HepG2 (cell line): ENCODE measurements around the gene IL6R. TPM values are rescaled to one million over a fixed set of nuclear protein-coding genes. Genes with fewer than 3 reads are reported as not detected.

Experiments
- ATAC-seq: fragments of 200-7000 bp; cut with Tn5 transposase; 3 replicates; pipeline ENCODE4 v1.9.1; 2020; ENCODE audit warnings: mild to moderate bottlenecking, moderate library complexity
- BruUV-seq: library from RNA; stranded (reverse); fragments of 400-500 nt; replicated peaks from 2 replicates; lab custom pipeline; 2021; lab: Mats Ljungman, UMichigan
- CTCF ChIA-PET: fragments of 300-600 bp; formaldehyde crosslinking; extraction: SDS; loops from one replicate; lab custom pipeline; 2021; ENCODE audit warnings: low total read pairs, inconsistent platforms, low intra/inter-chr PET ratio; lab: Yijun Ruan, JAX
- POLR2A ChIA-PET: fragments of 350-600 bp; sonication (Branson Sonifier 250); formaldehyde crosslinking; loops from one replicate; lab custom pipeline; 2020; ENCODE audit warnings: antibody characterized with exemption, inconsistent platforms; lab: Yijun Ruan, JAX
- DNase-seq: peaks from one replicate; pipeline ENCODE4 v3.0.0-alpha.2; 2015; ENCODE audit warnings: low spot score
- FAIRE-seq: peaks from 3 replicates; lab custom pipeline; 2011; peaks lifted over from hg19 to GRCh38; lab: Jason Lieb, UNC
- H2AFZ ChIP-seq: one replicate; pipeline ENCODE4 v1.6.1; 2011; ENCODE audit warnings: low read length, inconsistent platforms
- H3K27ac ChIP-seq: fragments of 300-600 bp; 3 replicates; pipeline ENCODE4 v1.8.0; 2011; ENCODE audit warnings: mixed run types, mild to moderate bottlenecking, mixed read lengths, low read length, inconsistent platforms; ENCODE audit not compliant: insufficient read depth; ENCODE audit errors: extremely low read length
- H3K27me3 ChIP-seq, 2 experiments: fragments of 200-600 bp in 1 of 2; 2 replicates in 1 of 2; 3 replicates in 1 of 2; pipeline versions ENCODE4 v1.6.0 to v1.8.0; 2011; ENCODE audit warnings: low read length in 2 of 2, mild to moderate bottlenecking in 2 of 2, moderate library complexity in 2 of 2, inconsistent platforms in 1 of 2; ENCODE audit not compliant: insufficient read depth in 2 of 2, control insufficient read depth in 1 of 2
- H3K36me3 ChIP-seq, 2 experiments: fragments of 200-600 bp in 1 of 2; replicated peaks in 1 of 2; 2 replicates in 1 of 2; 3 replicates in 1 of 2; pipeline versions ENCODE4 v1.5.1 to v1.8.0; 2011; ENCODE audit warnings: low read length in 2 of 2, inconsistent platforms in 1 of 2; ENCODE audit not compliant: insufficient read depth in 2 of 2, control insufficient read depth in 1 of 2
- H3K4me1 ChIP-seq: 2 replicates; pipeline ENCODE4 v1.5.1; 2012; ENCODE audit warnings: low read length, inconsistent platforms; ENCODE audit not compliant: insufficient read depth
- H3K4me2 ChIP-seq: 2 replicates; pipeline ENCODE4 v1.6.0; 2011; ENCODE audit warnings: low read depth, low read length, inconsistent platforms
- H3K4me3 ChIP-seq, 3 experiments: fragments of 200-600 bp in 1 of 3; sonication (generic), shearing (Covaris generic) in 1 of 3; replicated peaks in 1 of 3; 2 replicates each; pipeline ENCODE4 v1.5.1; 2011 to 2016; ENCODE audit warnings: low read length in 3 of 3, inconsistent platforms in 2 of 3, low read depth in 2 of 3, mild to moderate bottlenecking in 2 of 3, control low read depth in 1 of 3, mixed read lengths in 1 of 3; ENCODE audit not compliant: insufficient read depth in 1 of 3
- H3K79me2 ChIP-seq: one replicate; pipeline ENCODE4 v1.6.1; 2011; ENCODE audit warnings: low read length, inconsistent platforms; ENCODE audit not compliant: insufficient read depth
- H3K9ac ChIP-seq: 2 replicates; pipeline ENCODE4 v1.6.0; 2011; ENCODE audit warnings: mild to moderate bottlenecking, low read depth, low read length, inconsistent platforms; ENCODE audit not compliant: insufficient read depth
- H3K9me3 ChIP-seq: 2 replicates; pipeline ENCODE4 v1.5.1; 2012; ENCODE audit warnings: mild to moderate bottlenecking, low read length
- H4K20me1 ChIP-seq: 2 replicates; pipeline ENCODE4 v1.6.0; 2011; ENCODE audit warnings: inconsistent platforms, mild to moderate bottlenecking, low read length, moderate library complexity; ENCODE audit not compliant: insufficient read depth
- FOXJ3 ChIP-seq: sonication (generic); formaldehyde crosslinking; IDR thresholded peaks from 2 replicates; pipeline ENCODE4 v1.4.0; 2020; ENCODE audit warnings: missing genetic modification reagents, mild to moderate bottlenecking, borderline replicate concordance
- FOXK2 ChIP-seq: fragments of 450-650 bp; IDR thresholded peaks from 2 replicates; pipeline ENCODE4 v1.6.1; 2016
- HOXA7 ChIP-seq: sonication (generic); formaldehyde crosslinking; IDR thresholded peaks from 2 replicates; pipeline ENCODE4 v1.8.1; 2022; ENCODE audit warnings: mild to moderate bottlenecking, missing genetic modification reagents, moderate library complexity
- RAD21 ChIP-seq: fragments of 450-650 bp; formaldehyde crosslinking; IDR thresholded peaks from 2 replicates; pipeline ENCODE4 v1.5.0; 2020; ENCODE audit warnings: mild to moderate bottlenecking
- TP53 ChIP-seq: sonication (generic); formaldehyde crosslinking; conservative IDR thresholded peaks from 2 replicates; pipeline ENCODE4 v1.4.0; 2020; ENCODE audit warnings: missing genetic modification reagents
- ZFP36L2 ChIP-seq: sonication (generic); formaldehyde crosslinking; IDR thresholded peaks from 2 replicates; pipeline ENCODE4 v1.4.0; 2020; ENCODE audit warnings: missing genetic modification reagents
- ZNF296 ChIP-seq: sonication (generic); formaldehyde crosslinking; conservative IDR thresholded peaks from 2 replicates; pipeline ENCODE4 v1.5.0; 2020; ENCODE audit warnings: mild to moderate bottlenecking, missing genetic modification reagents
- WGBS: methylation state at CpG from one replicate; pipeline ENCODE4 v1.1.6; 2017; ENCODE audit warnings: low lambda C conversion rate; 5-methylcytosine and 5-hydroxymethylcytosine counted together
- in situ Hi-C: cut with HindIII; loops from 2 replicates; pipeline ENCODE4 v1.10.0; 2017; ENCODE audit warnings: low pct_unique_long_range_greater_than_20kb; ENCODE audit not compliant: extremely low pct_ligation_motif_present
- intact Hi-C: fragments of 100-400 bp; cut with micrococcal nuclease; formaldehyde crosslinking; loops from one replicate; pipeline ENCODE4 v1.10.0; 2022; ENCODE audit not compliant: unreplicated experiment
- polyA plus RNA-seq, 8 experiments: library from polyadenylated mRNA; depleted of rRNA in 3 of 8; stranded (reverse) in 7 of 8; unstranded in 1 of 8; fragments of >200 nt; fragmentation: Illumina TruSeq in 4 of 8; extraction: Trizol in 4 of 8; gene quantifications; 2 replicates each; pipeline versions ENCODE4 v1.2.1 to v1.2.3, GENCODE V29; 2011 to 2016; ENCODE audit warnings: low read depth in 4 of 8, missing spikeins in 1 of 8, mixed read lengths in 1 of 8; ENCODE audit not compliant: insufficient read depth in 1 of 8
- total RNA-seq, 5 experiments: library from RNA; depleted of rRNA; stranded (reverse); fragments of >200 nt; fragmentation: Illumina TruSeq; extraction: Trizol; gene quantifications; 2 replicates each; pipeline ENCODE4 v1.2.3, GENCODE V29; 2016; ENCODE audit warnings: low read depth in 1 of 5
- TF ChIP-seq, protein P1 (sequence below): sonication (generic); formaldehyde crosslinking; IDR thresholded peaks from 2 replicates; pipeline ENCODE4 v1.5.1; 2020; ENCODE audit warnings: missing genetic modification reagents, mild to moderate bottlenecking, borderline replicate concordance
- TF ChIP-seq, protein P2 (sequence below): IDR thresholded peaks from 2 replicates; pipeline ENCODE4 v1.6.1; 2016

Gene IL6R
- total and polyA plus RNA-seq, 2 of the 13 experiments (the other 11 are each of a cell fraction or from before 2014, with no cell fraction given) = 5.0 to 24.5 TPM

DNA sequence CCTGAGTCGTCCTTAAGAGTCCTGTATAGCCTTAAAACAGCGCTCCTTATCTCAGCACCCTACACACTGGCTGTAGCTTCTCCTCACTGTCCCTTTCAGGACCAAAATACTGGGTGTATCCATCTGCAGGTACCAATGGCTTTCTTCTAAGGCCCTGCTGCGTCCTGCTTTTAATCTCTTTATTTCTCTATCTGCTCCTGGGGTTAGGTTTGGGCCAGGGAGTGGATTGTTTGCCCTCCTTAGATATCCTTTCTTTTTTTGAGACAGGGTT is 12.1 kb downstream of the IL6R start:
- H3K4me3 ChIP-seq = no peak overlapping the region
- FAIRE-seq (no peak), DNase-seq (no peak), ATAC-seq (no peak)
- H4K20me1 ChIP-seq = no peaks in the 10 kb centered on the region
- BruUV-seq = no TSS peak
- H3K79me2 ChIP-seq = no peaks in the 10 kb centered on the region
- ChIA-PET POLR2A (interaction anchor here (5.3 to 7.5 kb wide), 2 partner anchors 10 to 31 kb away, joined by 48 to 146 read pairs; partner anchors contain the start of gene IL6R), CTCF (no interaction called here)
- H3K4me2 ChIP-seq = no peak overlapping the region
- H3K27me3 ChIP-seq = no peaks in the 10 kb centered on the region
- H3K9ac ChIP-seq = no peak overlapping the region
- H3K36me3 ChIP-seq = no peaks in the 10 kb centered on the region
- 95% methylated on average over 3 of the region's 3 CpGs for WGBS
- no peak overlapping the region for H3K27ac ChIP-seq
- peaks cover 75% of the 10 kb centered on the region for H3K4me1 ChIP-seq
- H2AFZ ChIP-seq = no peak overlapping the region
- intact Hi-C loops (no loop called here), in situ Hi-C loops (no loop called here)
- TF ChIP-seq ZFP36L2 (CRISPR knock-in tag) (no peak), FOXK2 (no peak), HOXA7 (CRISPR knock-in tag) (no peak), RAD21 (no peak), FOXJ3 (no peak), ZNF296 (no peak), TP53 (CRISPR knock-in tag) (no peak)
- TF ChIP-seq, protein P1, sequence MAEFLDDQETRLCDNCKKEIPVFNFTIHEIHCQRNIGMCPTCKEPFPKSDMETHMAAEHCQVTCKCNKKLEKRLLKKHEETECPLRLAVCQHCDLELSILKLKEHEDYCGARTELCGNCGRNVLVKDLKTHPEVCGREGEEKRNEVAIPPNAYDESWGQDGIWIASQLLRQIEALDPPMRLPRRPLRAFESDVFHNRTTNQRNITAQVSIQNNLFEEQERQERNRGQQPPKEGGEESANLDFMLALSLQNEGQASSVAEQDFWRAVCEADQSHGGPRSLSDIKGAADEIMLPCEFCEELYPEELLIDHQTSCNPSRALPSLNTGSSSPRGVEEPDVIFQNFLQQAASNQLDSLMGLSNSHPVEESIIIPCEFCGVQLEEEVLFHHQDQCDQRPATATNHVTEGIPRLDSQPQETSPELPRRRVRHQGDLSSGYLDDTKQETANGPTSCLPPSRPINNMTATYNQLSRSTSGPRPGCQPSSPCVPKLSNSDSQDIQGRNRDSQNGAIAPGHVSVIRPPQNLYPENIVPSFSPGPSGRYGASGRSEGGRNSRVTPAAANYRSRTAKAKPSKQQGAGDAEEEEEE (CRISPR knock-in tag) = no peak
- TF ChIP-seq, protein P2, sequence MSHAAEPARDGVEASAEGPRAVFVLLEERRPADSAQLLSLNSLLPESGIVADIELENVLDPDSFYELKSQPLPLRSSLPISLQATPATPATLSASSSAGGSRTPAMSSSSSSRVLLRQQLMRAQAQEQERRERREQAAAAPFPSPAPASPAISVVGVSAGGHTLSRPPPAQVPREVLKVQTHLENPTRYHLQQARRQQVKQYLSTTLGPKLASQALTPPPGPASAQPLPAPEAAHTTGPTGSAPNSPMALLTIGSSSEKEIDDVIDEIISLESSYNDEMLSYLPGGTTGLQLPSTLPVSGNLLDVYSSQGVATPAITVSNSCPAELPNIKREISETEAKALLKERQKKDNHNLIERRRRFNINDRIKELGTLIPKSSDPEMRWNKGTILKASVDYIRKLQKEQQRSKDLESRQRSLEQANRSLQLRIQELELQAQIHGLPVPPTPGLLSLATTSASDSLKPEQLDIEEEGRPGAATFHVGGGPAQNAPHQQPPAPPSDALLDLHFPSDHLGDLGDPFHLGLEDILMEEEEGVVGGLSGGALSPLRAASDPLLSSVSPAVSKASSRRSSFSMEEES (CRISPR knock-in tag) = no peak
- no peaks in the 10 kb centered on the region for H3K9me3 ChIP-seq
